SK-N-SH (cell line): Measurements from ENCODE around the gene PHC2. TPM values are rescaled to one million over a fixed set of nuclear protein-coding genes. Genes with fewer than 3 reads are reported as not detected.

Source experiments
- CTCF ChIA-PET: fragments of 300-600, 350-600 bp; formaldehyde crosslinking; extraction: SDS; loops from one replicate; lab custom pipeline; 2021; lab: Yijun Ruan, JAX
- POLR2A ChIA-PET: fragments of 350-600 bp; sonication (Branson Sonifier 250); formaldehyde crosslinking; extraction: SDS; loops from one replicate; lab custom pipeline; 2020; ENCODE audit warnings: antibody characterized with exemption, inconsistent platforms; lab: Yijun Ruan, JAX
- DNase-seq: peaks from one replicate; pipeline ENCODE4 v3.0.0; 2012
- H2AFZ ChIP-seq: fragments of 200-600 bp; sonication (generic); 2 replicates; pipeline ENCODE4 v1.8.1; 2016; ENCODE audit warnings: antibody characterized with exemption, mild to moderate bottlenecking, low read depth
- H3F3A ChIP-seq: fragments of 200-600 bp; sonication (generic); replicated peaks from 2 replicates; pipeline ENCODE3; 2016; ENCODE audit warnings: antibody characterized with exemption, mild to moderate bottlenecking; ENCODE audit not compliant: insufficient read depth
- H3K27ac ChIP-seq, 2 experiments: fragments of 200-500 bp in 1 of 2; fragments of 200-600 bp in 1 of 2; sonication (Bioruptor generic) in 1 of 2; sonication (generic), shearing (Covaris generic) in 1 of 2; 2 replicates each; pipeline versions ENCODE4 v1.5.1 to v1.6.1; 2014 to 2016; ENCODE audit warnings: low read depth in 2 of 2, inconsistent platforms in 1 of 2, low read length in 1 of 2, mild to moderate bottlenecking in 1 of 2, mixed read lengths in 1 of 2
- H3K27me3 ChIP-seq: fragments of 200-600 bp; sonication (generic), shearing (Covaris generic); 2 replicates; pipeline ENCODE4 v1.6.1; 2016; ENCODE audit warnings: mixed run types; ENCODE audit not compliant: insufficient read depth
- H3K36me3 ChIP-seq, 2 experiments: fragments of 200-500 bp in 1 of 2; fragments of 200-600 bp in 1 of 2; sonication (Bioruptor generic) in 1 of 2; sonication (generic) in 1 of 2; replicated peaks in 1 of 2; 2 replicates each; pipeline versions ENCODE3 to v1.5.1; 2014 to 2016; ENCODE audit warnings: low read length in 1 of 2, mild to moderate bottlenecking in 1 of 2; ENCODE audit not compliant: insufficient read depth in 2 of 2, control insufficient read depth in 1 of 2
- H3K4me1 ChIP-seq, 2 experiments: fragments of 200-500 bp in 1 of 2; fragments of 200-600 bp in 1 of 2; sonication (Bioruptor generic) in 1 of 2; sonication (generic), shearing (Covaris generic) in 1 of 2; 2 replicates each; pipeline versions ENCODE4 v1.5.1 to v1.6.1; 2014 to 2016; ENCODE audit warnings: low read depth in 1 of 2, low read length in 1 of 2, mixed run types in 1 of 2; ENCODE audit not compliant: insufficient read depth in 2 of 2, control insufficient read depth in 1 of 2
- H3K4me2 ChIP-seq: fragments of 200-600 bp; sonication (generic), shearing (Covaris generic); 2 replicates; pipeline ENCODE4 v1.6.1; 2017; ENCODE audit warnings: mixed run types
- H3K4me3 ChIP-seq, 2 experiments: fragments of 200-500 bp in 1 of 2; fragments of 200-600 bp in 1 of 2; sonication (Bioruptor generic) in 1 of 2; sonication (generic), shearing (Covaris generic) in 1 of 2; 2 replicates each; pipeline versions ENCODE4 v1.5.1 to v1.8.1; 2014 to 2016; ENCODE audit warnings: low read depth in 2 of 2, inconsistent platforms in 1 of 2, low read length in 1 of 2, mild to moderate bottlenecking in 1 of 2, mixed read lengths in 1 of 2, moderate library complexity in 1 of 2
- H3K79me2 ChIP-seq: fragments of 200-600 bp; sonication (generic); 2 replicates; pipeline ENCODE4 v1.8.1; 2017; ENCODE audit warnings: mild to moderate bottlenecking; ENCODE audit not compliant: insufficient read depth
- H3K9ac ChIP-seq: fragments of 200-600 bp; sonication (generic); 2 replicates; pipeline ENCODE4 v1.6.1; 2017; ENCODE audit warnings: mixed run types
- H3K9me2 ChIP-seq: fragments of 200-600 bp; sonication (generic); 2 replicates; pipeline ENCODE4 v1.6.1; 2017; ENCODE audit warnings: mixed run types
- H3K9me3 ChIP-seq: fragments of 200-600 bp; sonication (generic); 2 replicates; pipeline ENCODE4 v1.6.1; 2017; ENCODE audit warnings: mixed run types, mild to moderate bottlenecking, moderate library complexity
- H4K20me1 ChIP-seq: fragments of 200-600 bp; sonication (generic); 2 replicates; pipeline ENCODE4 v1.6.1; 2017; ENCODE audit warnings: mild to moderate bottlenecking, mixed run types; ENCODE audit not compliant: insufficient read depth
- CTCF ChIP-seq: fragments of 200-600 bp; sonication (generic); IDR thresholded peaks from 2 replicates; pipeline ENCODE4 v1.6.1; 2017; ENCODE audit warnings: antibody characterized with exemption, mild to moderate bottlenecking, moderate library complexity
- ELF1 ChIP-seq: IDR thresholded peaks from 2 replicates; pipeline ENCODE4 v1.4.0; 2012
- EP300 ChIP-seq, 2 experiments: IDR thresholded peaks; 2 replicates each; pipeline versions ENCODE4 v1.4.0 to v1.6.1; 2012; ENCODE audit warnings: borderline replicate concordance in 1 of 2, low read depth in 1 of 2, low read length in 1 of 2
- FOSL2 ChIP-seq: IDR thresholded peaks from 2 replicates; pipeline ENCODE4 v1.4.0; 2012; ENCODE audit warnings: low read depth, mild to moderate bottlenecking, moderate library complexity, borderline replicate concordance
- FOXM1 ChIP-seq: IDR thresholded peaks from 2 replicates; pipeline ENCODE4 v1.4.0; 2012; ENCODE audit warnings: low read depth, mild to moderate bottlenecking
- IRF3 ChIP-seq: fragments of 150-350 bp; IDR thresholded peaks from 2 replicates; pipeline ENCODE4 v1.6.1; 2016; ENCODE audit warnings: mild to moderate bottlenecking, low read depth, low read length
- JUND ChIP-seq: IDR thresholded peaks from 2 replicates; pipeline ENCODE4 v1.4.0; 2012
- PBX3 ChIP-seq: IDR thresholded peaks from 2 replicates; pipeline ENCODE4; 2012
- POLR2AphosphoS5 ChIP-seq: IDR thresholded peaks from 2 replicates; pipeline ENCODE4 v1.6.1; 2012; ENCODE audit warnings: low read depth, low read length
- RCOR1 ChIP-seq: fragments of 150-350 bp; IDR thresholded peaks from 2 replicates; pipeline ENCODE4 v1.6.1; 2017; ENCODE audit warnings: antibody characterized with exemption, low read length
- REST ChIP-seq: IDR thresholded peaks from 2 replicates; pipeline ENCODE4 v1.6.1; 2012; ENCODE audit warnings: mild to moderate bottlenecking, low read depth, low read length, moderate library complexity
- SIN3A ChIP-seq: IDR thresholded peaks from 2 replicates; pipeline ENCODE4 v1.6.1; 2012; ENCODE audit warnings: low read depth, mild to moderate bottlenecking, low read length, moderate library complexity, borderline replicate concordance
- SMC3 ChIP-seq: IDR thresholded peaks from 2 replicates; pipeline ENCODE4 v1.6.1; 2012; ENCODE audit warnings: low read depth, low read length, improper control_type of control experiment
- TAF1 ChIP-seq: IDR thresholded peaks from 2 replicates; pipeline ENCODE4 v1.6.1; 2012; ENCODE audit warnings: low read depth, mild to moderate bottlenecking, low read length, moderate library complexity, borderline replicate concordance
- TCF12 ChIP-seq: IDR thresholded peaks from 2 replicates; pipeline ENCODE4 v1.4.0; 2012
- TEAD4 ChIP-seq: IDR thresholded peaks from 2 replicates; pipeline ENCODE4 v1.4.0; 2012; ENCODE audit warnings: mild to moderate bottlenecking, borderline replicate concordance; ENCODE audit not compliant: insufficient read depth
- USF2 ChIP-seq: fragments of 150-350 bp; IDR thresholded peaks from 2 replicates; pipeline ENCODE4 v1.6.1; 2017; ENCODE audit warnings: antibody characterized with exemption, low read length, low read depth, borderline replicate concordance
- WGBS: methylation state at CpG from one replicate; pipeline ENCODE4 v1.1.6; 2017; ENCODE audit warnings: low lambda C conversion rate; 5-methylcytosine and 5-hydroxymethylcytosine counted together
- polyA plus RNA-seq, 3 experiments: library from polyadenylated mRNA; depleted of rRNA; stranded (reverse); fragments of >200 nt; gene quantifications; 2 replicates each; pipeline ENCODE4 v1.2.3, GENCODE V29; 2012

PHC2 gene
- polyA plus RNA-seq, 1 of the 3 experiments (the other 2 are of a cell fraction), result 98.7 TPM

- TF ChIP-seq SIN3A (no peak), SMC3 (no peak), FOXM1 (no peak), TEAD4 (no peak), JUND (no peak), TAF1 (no peak), RCOR1 (no peak)
- peaks cover 0 to 3% of the 10 kb centered on the region in 2 experiments; a peak in 1 of 4 replicates for H3K4me1 ChIP-seq
- H3K9me2 ChIP-seq, result no peaks in the 10 kb centered on the region
- CTCF ChIA-PET, result no interaction called here
- WGBS, result 94% methylated on average over 3 of the region's 3 CpGs
- H3K27me3 ChIP-seq, result no peaks in the 10 kb centered on the region
- no peaks in the 10 kb centered on the region for H3K79me2 ChIP-seq
- POLR2A ChIA-PET, result no interaction called here
- H2AFZ ChIP-seq, result no peak overlapping the region
- no peak for DNase-seq
- no peaks in the 10 kb centered on the region for H3K9me3 ChIP-seq
- no peaks in the 10 kb centered on the region for H4K20me1 ChIP-seq
- H3K9ac ChIP-seq, result no peak overlapping the region
- H3F3A ChIP-seq, result peaks cover 4% of the 10 kb centered on the region
- no peak overlapping the region for H3K4me3 ChIP-seq
- H3K4me2 ChIP-seq, result no peak overlapping the region
- no peak overlapping the region for H3K27ac ChIP-seq
- peaks cover 0 to 10% of the 10 kb centered on the region in 2 experiments for H3K36me3 ChIP-seq
Observed at GRCh38 chr1:33401471-33401870, 29.4 kb downstream of the PHC2 start.

- H3K4me1 ChIP-seq, result peaks cover 0 to 4% of the 10 kb centered on the region in 2 experiments; a peak in 1 of 4 replicates
- H3K9me2 ChIP-seq, result no peaks in the 10 kb centered on the region
- no peaks in the 10 kb centered on the region for H3K9me3 ChIP-seq
- peaks cover 4% of the 10 kb centered on the region for H3F3A ChIP-seq
- H2AFZ ChIP-seq, result no peak overlapping the region
- no peak overlapping the region for H3K4me2 ChIP-seq
- no peaks in the 10 kb centered on the region for H4K20me1 ChIP-seq
- no peak for TF ChIP-seq PBX3
- TF ChIP-seq TCF12, result no peak
- TF ChIP-seq IRF3, result no peak
- TF ChIP-seq ELF1, result no peak
- TF ChIP-seq TAF1, result no peak
- no peak for TF ChIP-seq FOSL2
- TF ChIP-seq REST, result no peak
- no peak for TF ChIP-seq CTCF
- no peak for TF ChIP-seq USF2
- TF ChIP-seq POLR2AphosphoS5, result no peak
- TF ChIP-seq EP300 (IDR thresholded peaks at IDR 0.05; ENCODE audit: borderline replicate concordance in 1 of 2, low read depth in 1 of 2, low read length in 1 of 2), result no peak
- CTCF ChIA-PET, result no interaction called here
- H3K79me2 ChIP-seq, result no peaks in the 10 kb centered on the region
- H3K36me3 ChIP-seq, result peaks cover 0 to 7% of the 10 kb centered on the region in 2 experiments
- 90% methylated on average over 4 of the region's 4 CpGs for WGBS
- DNase-seq, result no peak
- no peak overlapping the region for H3K9ac ChIP-seq
- H3K27me3 ChIP-seq, result no peaks in the 10 kb centered on the region
- H3K4me3 ChIP-seq, result no peak overlapping the region
- H3K27ac ChIP-seq, result no peak overlapping the region
- POLR2A ChIA-PET, result no interaction called here
Observed at GRCh38 chr1:33400153-33400911, 30.6 kb downstream of the PHC2 start.
